T47D (cell line): ENCODE measurements around the gene ZSWIM7.

Experiments used
- DNase-seq, 2 experiments: peaks; one replicate each; pipeline versions ENCODE4 v3.0.0 to v3.0.0-alpha.2; 2011 to 2012; ENCODE audit warnings: low read depth in 1 of 2, low spot score in 1 of 2
- JUND ChIP-seq: IDR thresholded peaks from 2 replicates; pipeline ENCODE4 v1.6.1; 2012; ENCODE audit warnings: low read depth
- in situ Hi-C: cut with HindIII; loops from 2 replicates; pipeline ENCODE4 v1.10.0; 2016; ENCODE audit warnings: low sequenced_read_pairs, low pct_unique_long_range_greater_than_20kb

ZSWIM7 gene, protein sequence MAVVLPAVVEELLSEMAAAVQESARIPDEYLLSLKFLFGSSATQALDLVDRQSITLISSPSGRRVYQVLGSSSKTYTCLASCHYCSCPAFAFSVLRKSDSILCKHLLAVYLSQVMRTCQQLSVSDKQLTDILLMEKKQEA

DNA sequence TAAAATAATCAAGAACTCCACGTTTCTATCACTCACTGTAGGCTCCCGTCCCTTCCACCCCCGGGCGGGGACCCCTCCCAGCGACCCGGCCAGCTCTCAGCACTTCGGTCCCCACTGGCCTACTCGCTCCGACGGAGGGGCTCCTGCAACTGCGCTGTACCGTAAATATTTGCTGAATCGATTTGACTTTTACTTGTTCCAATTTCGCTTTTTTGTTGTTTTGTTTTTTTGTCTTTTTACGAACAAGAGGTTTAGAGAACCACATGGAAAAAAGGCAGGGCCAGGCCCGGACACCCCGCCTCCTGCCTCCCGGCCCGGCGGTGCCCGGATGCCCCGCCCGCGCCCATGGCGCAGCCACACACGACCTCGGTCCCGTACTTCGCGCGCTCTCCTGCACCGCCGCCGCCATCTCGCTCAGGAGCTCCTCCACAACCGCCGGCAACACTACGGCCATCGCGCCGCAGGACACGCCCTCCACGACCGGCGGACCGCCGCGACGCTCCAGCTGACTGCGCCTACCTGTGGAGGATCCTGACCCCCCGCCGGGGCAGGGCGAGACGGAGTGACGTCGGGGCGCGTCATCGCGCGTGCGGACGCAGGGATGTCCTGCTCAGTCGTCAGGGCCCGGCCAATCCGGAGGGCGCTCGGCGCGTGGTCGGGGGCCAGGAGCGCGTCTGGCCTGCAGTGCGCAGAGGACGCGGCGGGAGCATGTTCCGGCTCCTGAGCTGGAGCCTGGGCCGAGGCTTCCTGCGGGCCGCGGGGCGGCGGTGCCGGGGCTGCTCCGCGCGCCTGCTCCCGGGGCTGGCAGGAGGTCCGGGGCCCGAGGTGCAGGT, at the start of gene ZSWIM7, which contains the start of gene TTC19:
Gene ZSWIM7, minus strand, starts transcription at position 564 of the 833 bp plus-strand sequence. Its CDS starts 110 bp downstream, at position 454.
Gene TTC19, plus strand, starts transcription at position 684 of the 833 bp plus-strand sequence. Its CDS starts 25 bp downstream, at position 709.
- no peak for TF ChIP-seq JUND
- peak; percentile 96 for DNase-seq
- in situ Hi-C loops, result no loop called here

DNA sequence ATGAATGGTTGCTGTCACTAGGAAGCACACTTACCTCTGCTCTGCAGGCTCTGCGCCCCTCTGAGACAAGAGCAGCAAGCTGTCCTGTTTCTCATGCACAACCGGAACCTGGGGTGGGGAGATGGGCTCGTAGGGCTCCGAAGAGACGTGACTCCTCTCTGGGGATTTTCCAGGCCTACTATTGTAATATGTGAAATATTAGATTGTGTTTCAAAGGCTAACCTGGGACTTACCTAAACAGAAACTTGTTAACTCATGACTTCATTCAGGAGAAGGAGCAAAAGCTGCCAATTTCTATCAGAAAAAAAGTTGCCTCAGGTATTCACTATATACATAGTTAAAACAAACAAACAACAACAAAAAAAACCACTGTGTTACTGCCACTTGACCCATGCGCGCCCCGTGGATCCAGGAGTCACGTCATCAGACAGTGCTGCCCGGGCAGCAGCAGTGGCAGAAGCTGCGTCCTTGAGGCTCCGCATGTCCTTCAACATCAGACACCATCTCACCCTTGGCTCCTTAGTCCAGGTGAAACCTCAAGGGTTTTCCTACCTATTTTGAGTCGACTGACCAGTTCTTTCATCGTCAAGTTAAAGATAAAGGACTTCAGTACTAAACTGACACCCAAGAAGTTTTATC, 49.4 kb upstream of the ZSWIM7 start:
- no peak for DNase-seq
- in situ Hi-C loops, result no loop called here
- TF ChIP-seq JUND, result no peak

DNA sequence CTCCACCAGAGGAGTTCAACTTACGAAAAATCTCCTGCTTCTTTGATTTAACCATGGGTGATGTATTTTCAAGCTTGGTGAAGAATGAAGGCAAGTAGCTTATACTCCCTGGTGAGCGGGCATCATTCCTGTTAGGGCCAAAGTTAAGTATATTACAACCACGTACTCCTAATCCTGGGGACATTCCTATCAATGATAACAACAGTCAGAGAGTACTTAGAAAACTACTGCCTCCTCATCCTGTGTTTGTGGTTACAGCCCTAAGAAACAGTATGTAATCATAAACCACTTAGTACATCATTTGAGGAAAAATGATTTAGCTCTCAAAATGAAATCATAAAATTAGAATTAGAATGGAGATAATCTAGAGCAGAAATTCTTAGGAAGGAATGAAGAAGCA, 47.5 kb upstream of the ZSWIM7 start:
- in situ Hi-C loops, result no loop called here
- DNase-seq, result no peak
- no peak for TF ChIP-seq JUND

DNA sequence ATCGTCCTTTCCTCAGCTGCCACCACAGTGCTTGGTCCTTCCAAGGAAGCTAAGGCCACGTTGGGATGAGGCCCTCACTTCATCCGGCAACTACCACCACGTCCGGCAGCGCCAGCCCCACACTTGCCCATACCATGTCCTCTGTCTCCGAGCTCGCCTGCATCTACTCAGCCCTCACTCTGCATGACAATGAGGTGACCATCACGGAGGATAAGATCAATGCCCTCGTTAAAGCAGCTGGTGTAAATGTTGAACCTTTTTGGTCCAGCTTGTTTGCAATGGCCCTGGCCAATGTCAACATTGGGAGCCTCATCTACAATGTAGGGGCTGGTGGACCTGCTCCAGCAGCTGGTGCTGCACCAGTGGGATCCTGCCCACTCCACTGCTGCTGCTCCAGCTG, 45.0 kb upstream of the ZSWIM7 start:
- no peak for DNase-seq
- in situ Hi-C loops, result no loop called here
- no peak for TF ChIP-seq JUND

DNA sequence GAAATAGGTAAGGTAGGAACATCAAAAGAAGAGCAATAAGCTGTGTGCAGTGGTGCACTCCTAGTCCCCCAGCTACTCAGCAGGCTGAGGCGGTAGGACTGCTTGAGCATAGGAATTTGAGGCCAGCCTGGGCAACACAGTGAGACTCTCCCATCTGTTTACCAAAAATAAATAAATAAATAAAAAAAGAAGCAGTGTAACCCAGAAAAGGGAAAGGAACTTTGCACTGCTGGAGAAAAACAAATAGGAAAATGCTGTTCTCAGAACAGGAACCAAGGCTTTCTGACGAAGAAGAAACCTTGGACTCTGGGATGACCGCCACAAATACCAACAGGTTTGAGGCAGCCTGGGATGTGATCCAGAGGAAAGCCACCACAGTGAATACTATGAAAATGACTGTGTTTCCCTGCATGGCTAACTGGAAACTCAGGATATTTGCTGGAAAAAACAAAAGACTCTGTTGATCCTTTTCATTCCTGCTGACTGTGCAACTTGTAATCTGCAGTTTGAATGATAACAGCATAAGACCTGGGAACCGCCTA, 41.3 kb upstream of the ZSWIM7 start:
- no peak for TF ChIP-seq JUND
- DNase-seq, result no peak
- in situ Hi-C loops, result no loop called here

DNA sequence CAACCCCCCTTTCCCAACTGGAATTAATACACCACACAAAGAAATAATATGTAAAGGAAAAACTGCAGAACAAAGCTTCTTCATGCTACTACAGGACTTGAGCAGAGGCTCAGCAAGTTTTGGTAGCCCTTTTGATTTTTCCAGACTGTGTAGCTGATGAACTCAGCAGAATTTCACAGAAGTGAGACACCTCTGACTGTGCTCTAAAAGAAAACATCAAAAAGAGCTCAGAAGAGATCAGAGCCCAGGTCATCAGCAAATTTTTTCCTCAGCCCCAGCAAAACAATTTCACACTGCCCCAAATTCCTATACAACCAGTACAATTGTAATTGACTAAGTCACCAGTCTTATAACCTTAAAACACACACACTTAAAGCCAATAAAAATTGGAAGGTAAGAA, 38.1 kb upstream of the ZSWIM7 start:
- no peak for DNase-seq
- in situ Hi-C loops, result no loop called here
- TF ChIP-seq JUND, result no peak

DNA sequence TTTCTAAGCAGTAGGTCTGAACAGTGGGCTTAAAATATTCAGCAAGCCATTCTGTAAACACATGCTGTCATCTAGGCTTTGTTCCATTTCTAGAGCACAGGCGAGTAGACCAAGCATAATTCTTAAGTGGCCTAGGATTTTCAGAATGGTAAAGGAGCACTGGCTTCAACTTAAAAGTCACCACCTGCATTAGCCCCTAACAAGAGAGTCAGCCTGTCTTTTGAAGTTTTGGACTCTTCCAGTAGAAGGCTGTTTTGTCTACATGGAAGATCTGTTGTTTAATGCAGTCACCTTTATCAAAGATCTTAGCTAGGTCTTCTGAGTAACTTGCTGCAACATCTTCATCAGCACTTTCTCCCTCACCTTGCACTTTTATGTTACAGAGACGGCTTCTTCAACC, 36.8 kb upstream of the ZSWIM7 start:
- TF ChIP-seq JUND, result no peak
- no peak for DNase-seq
- in situ Hi-C loops, result no loop called here

DNA sequence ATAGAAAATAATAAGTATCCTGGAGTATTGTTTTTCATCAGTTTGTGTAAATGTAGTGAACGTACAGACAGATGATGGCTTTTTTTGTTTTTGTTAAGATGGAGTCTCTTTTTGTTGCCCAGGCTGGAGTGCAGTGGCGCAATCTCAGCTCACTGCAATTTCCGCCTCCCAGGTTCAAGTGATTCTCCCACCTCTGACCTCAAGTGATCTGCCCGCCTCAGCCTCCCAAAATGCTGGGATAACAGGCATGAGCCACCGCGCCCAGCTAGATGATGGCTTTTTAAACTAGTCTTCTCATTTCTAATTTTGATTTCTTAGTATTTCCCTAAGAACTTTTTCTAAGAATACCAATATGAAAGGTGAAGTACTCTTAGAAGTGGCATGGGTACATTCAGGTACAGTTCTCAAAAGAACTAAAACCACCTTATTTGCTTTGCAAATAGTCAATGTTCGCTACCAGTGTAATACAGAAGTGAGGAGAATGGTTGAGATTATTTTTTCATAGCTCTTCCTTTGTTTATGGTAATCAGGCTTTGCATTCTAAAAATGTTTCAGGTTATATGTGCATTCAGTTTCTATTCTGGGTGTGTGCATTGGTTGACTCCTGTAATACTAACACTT, 34.3 kb upstream of the ZSWIM7 start:
- TF ChIP-seq JUND, result no peak
- DNase-seq, result no peak
- in situ Hi-C loops, result no loop called here

DNA sequence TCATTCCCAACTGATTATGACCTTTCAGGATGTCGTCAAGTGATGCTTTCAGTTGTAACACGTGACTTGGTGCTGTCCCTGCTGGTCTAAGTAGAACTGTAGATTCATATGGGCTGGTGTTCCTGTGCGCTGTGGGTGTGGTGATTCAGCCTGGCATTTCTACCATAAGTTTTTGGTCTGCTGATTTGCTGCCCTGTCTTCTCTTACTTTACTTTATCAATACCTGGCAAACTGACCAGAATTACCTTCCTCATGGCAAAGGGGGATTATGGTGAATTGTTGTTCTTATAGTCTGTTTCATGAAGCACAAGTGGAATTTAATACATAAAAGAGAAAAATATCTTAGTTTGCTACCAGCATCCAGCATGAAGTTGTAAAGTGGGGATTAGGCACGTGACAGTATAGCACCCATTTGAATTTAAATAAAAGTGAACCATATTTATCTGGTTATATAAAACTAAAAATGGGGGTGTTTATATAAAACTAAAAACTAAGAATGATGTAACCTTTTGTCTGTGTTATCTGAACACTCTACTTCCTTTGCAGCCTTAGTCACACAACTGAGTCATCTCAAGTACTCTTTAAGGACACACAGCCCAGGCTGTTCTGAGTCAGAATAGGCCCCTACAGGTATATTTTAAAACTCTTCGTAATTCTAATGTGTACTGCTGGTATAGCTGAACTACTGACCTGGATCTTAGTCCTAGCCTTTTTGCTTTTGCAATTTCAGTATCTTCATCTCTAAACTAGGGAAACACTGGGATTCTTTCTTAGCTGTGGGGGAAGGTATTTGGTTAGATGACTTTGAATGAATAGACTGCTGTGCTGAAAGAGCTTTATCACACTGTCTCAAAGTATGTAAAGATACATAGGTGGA, 28.4 kb upstream of the ZSWIM7 start:
- DNase-seq, result no peak
- no peak for TF ChIP-seq JUND
- in situ Hi-C loops, result no loop called here

DNA sequence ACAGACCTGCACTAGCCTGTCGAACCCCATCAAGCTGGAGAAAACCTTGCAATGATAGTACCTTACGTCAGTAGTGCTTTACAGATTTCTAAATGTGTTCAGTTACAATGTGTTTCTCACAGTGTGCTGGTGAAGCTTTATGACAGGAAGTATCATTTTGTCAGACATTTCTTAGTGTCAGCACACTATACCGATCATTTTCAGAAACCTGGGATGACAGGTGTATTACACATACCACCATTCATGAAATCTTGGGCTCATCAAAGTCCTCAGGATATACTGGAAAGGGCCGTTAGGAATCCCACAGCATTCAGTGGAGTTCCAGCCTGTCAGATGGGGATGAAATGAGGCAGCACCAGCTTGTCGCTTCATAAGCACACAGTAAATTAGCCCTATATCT, 27.4 kb upstream of the ZSWIM7 start:
- no peak for TF ChIP-seq JUND
- no peak for DNase-seq
- in situ Hi-C loops, result no loop called here

DNA sequence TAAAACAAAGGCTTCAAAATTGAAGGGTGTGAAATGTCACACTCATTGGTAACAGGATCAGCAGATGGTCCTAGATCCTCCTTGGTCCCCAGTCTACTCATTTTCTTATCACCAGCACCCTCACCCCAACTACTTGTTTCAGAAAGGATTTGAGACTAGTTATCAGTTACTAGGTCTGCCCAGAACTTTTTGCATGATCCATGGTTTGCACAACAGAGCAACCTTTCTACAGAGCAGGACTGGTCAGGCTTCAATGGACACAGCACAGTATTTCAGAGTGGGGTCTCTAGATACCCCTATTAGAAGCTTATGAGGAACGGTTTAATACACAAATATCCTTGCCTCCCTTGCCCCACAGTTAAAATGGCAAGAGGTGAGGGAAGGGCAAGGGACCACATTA, 25.7 kb upstream of the ZSWIM7 start:
- no peak for TF ChIP-seq JUND
- no peak for DNase-seq
- in situ Hi-C loops, result no loop called here

DNA sequence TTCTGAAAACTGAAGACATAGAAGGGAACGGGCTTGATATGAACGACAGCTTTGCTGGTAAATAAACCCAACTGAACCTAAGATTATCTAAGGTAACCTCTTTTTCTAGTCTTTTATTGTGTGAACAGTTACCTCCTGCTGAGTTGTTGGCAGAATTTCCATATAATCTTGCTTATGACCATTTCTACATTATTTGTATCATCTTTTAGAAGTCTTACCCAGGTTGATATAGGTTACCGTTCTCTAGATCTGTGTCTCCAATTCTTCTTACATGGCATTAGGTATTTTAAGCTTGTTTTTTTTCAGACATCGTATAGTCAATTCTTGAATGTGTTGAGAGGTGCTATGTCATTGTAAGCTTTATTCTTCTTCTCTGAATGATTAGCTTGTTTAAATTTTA, 24.4 kb upstream of the ZSWIM7 start:
- no peak for TF ChIP-seq JUND
- DNase-seq, result no peak
- in situ Hi-C loops, result no loop called here
